NCI-H526 treated with DMSO at 0.1 percent for 48 hours (cell line): ENCODE measurements around the gene FMO4.
"Not testable (repeated sequence)": the region's sequence is repeated elsewhere in the genome, so short reads cannot be mapped to it uniquely, and the experiment has no call there.

Experiments
- DNase-seq: peaks from one replicate; lab custom pipeline; 2025; lab: John Stamatoyannopoulos, UW

Gene FMO4

DNA sequence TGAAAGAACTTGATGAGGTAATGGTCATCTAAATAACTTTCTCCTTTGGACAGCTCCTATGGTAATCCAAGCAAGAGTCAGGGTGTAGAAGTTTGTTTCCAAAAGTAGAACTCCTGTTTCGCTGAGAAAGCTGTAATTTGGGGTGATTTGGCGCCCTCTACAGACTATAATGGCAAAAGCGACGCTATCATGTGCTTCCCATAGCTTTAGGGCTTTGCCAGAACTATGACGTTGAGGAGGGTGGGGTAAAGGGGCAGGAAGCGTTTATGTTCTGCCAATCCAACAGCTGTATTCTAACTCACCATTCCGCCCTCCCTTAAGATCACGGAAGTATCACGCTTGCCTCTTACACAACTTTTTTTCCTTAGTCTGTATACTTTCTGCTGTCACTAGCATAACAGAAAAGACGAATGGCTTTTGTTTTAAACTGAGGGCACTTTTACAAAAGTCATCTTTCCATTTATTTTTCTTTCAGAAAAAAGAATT lies at the start of gene FMO4:
Gene FMO4 (plus strand): TSS at position 349 of the 486 bp plus-strand sequence. CDS start 5,643 bp downstream, outside the sequence.
- DNase-seq: peak; percentile 98

DNA sequence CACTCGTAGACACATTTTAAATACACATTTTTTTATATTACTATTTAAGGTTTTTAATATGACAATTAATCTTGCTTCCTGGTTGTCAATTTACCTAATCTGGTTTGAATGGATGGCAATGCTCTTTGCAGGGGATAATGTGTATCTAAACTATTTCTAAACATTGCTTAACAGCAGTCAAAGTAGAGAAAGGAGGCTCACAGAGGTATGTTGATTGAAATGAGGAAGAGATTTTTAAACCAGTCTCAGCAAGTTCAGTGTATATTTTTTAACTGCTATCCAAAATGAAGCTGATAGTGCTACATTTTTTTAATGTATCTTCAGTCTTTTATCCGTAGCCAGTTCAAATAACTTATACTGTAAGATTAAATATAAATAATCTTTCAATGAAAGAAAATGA lies 48.3 kb upstream of the FMO4 start:
- DNase-seq: no peak

- DNase-seq: no peak
These were observed 47.1 kb upstream of the FMO4 start for GRCh38 chr1:171266930-171267329.

DNA sequence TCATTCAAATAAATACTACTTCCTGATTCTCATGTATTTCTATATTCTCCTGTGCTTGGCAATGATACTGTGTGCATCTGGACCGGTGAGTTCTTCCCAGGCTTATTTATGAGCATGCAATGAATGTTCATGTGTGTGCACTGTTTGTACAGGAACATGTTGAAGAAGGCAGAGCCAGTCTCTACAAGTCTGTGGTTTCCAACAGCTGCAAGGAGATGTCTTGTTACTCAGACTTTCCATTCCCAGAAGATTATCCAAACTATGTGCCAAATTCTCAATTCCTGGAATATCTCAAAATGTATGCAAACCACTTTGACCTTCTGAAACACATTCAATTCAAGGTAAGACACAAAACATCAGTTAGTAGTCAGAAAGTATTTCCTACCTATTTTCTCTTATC lies 46.6 kb upstream of the FMO4 start:
- no peak for DNase-seq

- no peak for DNase-seq
These were observed 43.2 kb upstream of the FMO4 start for GRCh38 chr1:171270806-171271205.

- DNase-seq: no peak
These were observed 36.4 kb upstream of the FMO4 start for GRCh38 chr1:171277534-171277933.

- no peak for DNase-seq
These were observed 34.7 kb upstream of the FMO4 start for GRCh38 chr1:171279234-171279633.

- DNase-seq: no peak
These were observed 34.3 kb upstream of the FMO4 start for GRCh38 chr1:171279678-171280077.

DNA sequence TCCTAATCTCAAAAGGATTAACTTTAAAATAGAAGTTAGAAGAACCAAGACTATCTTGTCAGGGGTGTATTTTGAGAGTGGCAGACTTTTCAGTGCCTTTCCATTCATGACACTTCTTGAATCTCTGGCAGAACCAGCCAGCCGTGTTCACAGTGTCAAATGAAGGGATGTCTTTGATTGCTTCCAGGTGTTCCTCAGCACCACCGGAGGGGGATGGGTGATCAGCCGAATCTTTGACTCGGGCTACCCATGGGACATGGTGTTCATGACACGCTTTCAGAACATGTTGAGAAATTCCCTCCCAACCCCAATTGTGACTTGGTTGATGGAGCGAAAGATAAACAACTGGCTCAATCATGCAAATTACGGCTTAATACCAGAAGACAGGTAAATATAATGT lies 33.4 kb upstream of the FMO4 start:
- peak; percentile 84 for DNase-seq

DNA sequence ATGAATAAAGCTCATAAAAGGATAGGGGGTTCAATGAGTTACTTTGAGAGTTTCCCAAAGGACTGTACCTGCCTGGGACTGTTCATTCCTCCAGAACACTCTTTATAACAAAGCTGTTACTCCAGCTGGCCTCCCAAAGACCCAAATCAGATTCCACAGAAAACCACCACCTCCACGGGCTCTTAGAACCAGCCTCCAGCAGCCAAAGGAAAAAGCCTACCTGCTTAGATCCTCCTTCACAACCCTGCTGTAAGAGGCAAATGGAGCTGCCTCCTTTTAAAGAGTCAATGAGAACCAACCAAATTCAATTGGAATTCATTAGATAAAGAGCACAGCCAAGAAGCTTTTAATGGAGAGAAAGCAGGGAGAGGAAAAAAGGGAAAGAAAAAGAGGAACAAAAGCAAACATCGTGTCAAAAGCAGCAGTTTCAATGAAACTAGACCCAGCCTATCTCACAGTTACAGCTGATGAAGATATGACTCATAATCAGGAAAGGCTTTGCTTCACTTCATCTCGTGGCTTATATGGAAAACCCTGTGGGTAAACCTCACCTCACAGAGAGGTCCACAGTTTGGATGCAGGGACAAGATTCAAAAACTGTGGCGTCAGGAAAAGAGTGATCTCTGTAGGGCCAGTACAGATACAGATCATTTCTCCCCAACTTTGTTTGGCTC lies 27.8 kb upstream of the FMO4 start:
- DNase-seq: no peak

DNA sequence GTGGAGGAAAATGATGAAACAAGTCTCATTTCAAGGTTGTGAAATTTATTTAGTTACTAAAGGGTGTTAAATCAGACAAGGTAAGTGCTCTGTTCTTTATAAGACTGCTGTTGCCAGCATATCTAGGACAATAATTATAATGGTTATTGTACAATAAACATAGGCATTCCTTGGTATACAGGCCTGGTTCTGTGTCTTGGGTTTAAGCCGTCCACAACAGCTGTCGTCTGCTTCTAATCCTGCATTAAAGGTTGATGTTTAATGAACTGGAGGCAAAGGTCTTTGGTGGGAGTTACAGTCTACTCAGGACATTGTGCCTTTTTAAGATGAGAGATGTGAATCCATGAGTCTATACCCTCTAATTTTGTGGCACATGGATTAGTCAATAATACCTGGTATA lies 23.4 kb upstream of the FMO4 start:
- DNase-seq: no peak

DNA sequence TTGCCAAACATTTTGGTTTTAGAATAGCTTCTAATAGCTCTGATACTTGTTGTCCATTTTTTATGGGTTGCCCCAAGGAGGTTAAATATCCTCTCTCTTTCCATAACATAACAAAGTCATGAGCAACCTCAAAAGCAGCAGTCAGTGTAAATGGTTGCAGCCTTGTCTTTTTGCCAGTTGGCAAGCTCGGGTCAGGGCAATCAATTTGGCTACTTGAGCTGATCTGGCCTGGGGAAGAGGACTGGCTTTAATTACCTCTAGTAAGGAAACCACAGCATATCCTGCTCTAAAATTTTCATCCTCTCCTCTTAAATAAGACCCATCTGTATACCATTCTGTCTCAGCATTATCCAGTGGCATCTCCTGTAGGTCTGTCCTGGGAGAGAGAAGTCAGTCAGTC lies 21.2 kb upstream of the FMO4 start:
- DNase-seq: no peak

DNA sequence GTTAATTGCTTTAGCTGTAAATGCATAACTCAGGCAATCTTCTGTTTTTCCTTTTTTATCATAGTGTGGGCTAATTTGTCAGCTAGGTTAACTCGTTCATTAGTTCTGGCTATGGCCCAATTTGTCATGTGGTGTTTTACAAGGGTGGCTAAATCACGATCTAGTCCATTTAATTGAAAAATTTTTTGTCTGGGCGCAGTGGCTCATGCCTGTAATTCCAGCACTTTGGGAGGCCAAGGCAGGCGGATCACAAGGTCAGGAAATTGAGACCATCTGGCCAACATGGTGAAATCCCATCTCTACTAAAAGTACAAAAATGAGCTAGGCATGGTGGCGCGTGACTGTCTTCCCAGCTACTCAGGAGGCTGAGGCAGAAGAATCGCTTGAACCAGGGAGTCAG lies 18.6 kb upstream of the FMO4 start:
- DNase-seq: not testable (repeated sequence)

- DNase-seq: no peak
These were observed 18.2 kb upstream of the FMO4 start for GRCh38 chr1:171295821-171296220.

DNA sequence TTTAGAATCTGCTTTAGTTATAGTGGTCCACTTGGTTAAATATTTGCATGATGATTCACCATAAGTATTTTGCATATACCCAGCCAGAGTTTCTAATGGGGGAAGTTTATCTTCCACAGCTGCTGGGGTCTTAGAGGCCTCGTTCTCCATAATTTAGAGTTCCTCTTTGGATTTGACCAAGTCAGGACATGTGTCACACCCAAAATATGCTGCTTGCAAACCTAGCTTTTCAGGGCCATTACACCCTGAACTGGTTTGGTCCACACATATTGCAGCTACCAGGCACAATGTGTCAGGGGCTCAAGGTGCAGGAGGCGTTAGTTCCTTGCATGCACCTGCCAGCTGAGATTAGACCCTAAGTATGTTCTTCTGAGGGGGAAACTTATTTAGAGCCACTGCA lies 17.1 kb upstream of the FMO4 start:
- no peak for DNase-seq

- peak; percentile 27 for DNase-seq
These were observed 15.3 kb upstream of the FMO4 start for GRCh38 chr1:171298696-171299095.

GRCh38 chr1:171299342-171299741 lies 14.6 kb upstream of the FMO4 start:
- DNase-seq: no peak

DNA sequence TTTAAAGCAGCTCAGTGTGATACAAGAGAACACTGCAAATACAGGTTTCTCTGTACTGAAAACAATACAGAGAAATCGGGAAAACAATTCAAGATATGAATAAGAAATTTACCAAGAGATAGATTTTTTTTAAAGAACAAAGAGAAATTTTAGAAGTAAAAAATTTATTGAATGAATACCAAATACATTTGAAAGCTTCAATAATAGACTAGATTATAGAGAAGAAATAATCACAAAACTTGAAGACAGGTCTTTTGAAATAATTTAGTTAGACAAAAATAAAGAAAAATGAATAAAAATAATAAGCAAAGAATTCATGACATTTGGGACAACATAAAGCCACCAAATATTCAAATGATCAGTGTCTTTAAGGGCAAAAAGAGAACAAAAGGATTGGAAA lies 13.6 kb upstream of the FMO4 start:
- DNase-seq: no peak

GRCh38 chr1:171310661-171311087 lies 3.3 kb upstream of the FMO4 start:
- DNase-seq: no peak

- DNase-seq: no peak
These were observed 2.0 kb upstream of the FMO4 start for GRCh38 chr1:171311771-171312558.

GRCh38 chr1:171313319-171313834 lies 606 bp upstream of the FMO4 start:
- peak; percentile 47 for DNase-seq

DNA sequence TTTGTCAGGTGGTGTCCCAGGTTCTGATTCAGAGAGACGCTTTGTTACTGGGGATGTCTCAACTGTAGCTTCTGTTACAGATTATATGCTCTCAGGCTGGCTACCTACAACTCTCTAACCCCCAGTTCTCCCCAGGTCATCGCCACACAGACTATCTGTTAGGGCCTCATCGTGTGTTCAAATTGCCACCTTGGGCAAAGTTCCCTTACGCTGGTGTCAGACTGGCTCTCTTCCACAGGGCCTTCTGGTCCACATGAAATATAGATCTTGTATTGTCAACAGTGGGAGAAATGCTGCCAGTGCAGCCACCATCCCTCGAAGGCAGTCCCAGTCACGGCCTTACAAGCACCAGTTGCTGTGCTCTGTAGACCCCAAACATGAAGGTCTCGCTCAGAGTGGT lies 15.3 kb downstream of the FMO4 start:
- DNase-seq: no peak

GRCh38 chr1:171334024-171334640 lies 20.1 kb downstream of the FMO4 start:
- DNase-seq: no peak
